Neural crest cell (in vitro differentiated cells): ENCODE results near the gene EMSY. TPM values are rescaled to one million over a fixed set of nuclear protein-coding genes. Genes with fewer than 3 reads are reported as not detected.

Experiments used
- DNase-seq: peaks from one replicate; pipeline ENCODE4 v3.0.0; 2021; ENCODE audit warnings: low read depth, mixed read lengths, low spot score
- H3K27ac Mint-ChIP-seq: one replicate; pipeline ENCODE4 v1.8.0; 2021; ENCODE audit warnings: mild to moderate bottlenecking, mixed read lengths; ENCODE audit not compliant: unreplicated experiment
- H3K27me3 Mint-ChIP-seq: 2 replicates; pipeline ENCODE4 v1.8.0; 2021; ENCODE audit warnings: low read depth, mild to moderate bottlenecking, mixed read lengths
- H3K36me3 Mint-ChIP-seq: 2 replicates; pipeline ENCODE4 v1.8.0; 2021; ENCODE audit warnings: low read depth, mild to moderate bottlenecking, mixed read lengths
- H3K4me1 Mint-ChIP-seq: 2 replicates; pipeline ENCODE4 v1.8.0; 2021; ENCODE audit warnings: mixed read lengths
- H3K4me3 Mint-ChIP-seq: one replicate; pipeline ENCODE4 v1.8.0; 2021; ENCODE audit warnings: mild to moderate bottlenecking, mixed read lengths
- H3K9me3 Mint-ChIP-seq: 2 replicates; pipeline ENCODE4 v1.8.0; 2021; ENCODE audit warnings: mixed read lengths
- CTCF ChIP-seq: fragments of 200-600 bp; sonication (generic); conservative IDR thresholded peaks from 2 replicates; pipeline ENCODE4 v1.5.0; 2021; ENCODE audit warnings: antibody characterized with exemption, mild to moderate bottlenecking
- total RNA-seq: library from RNA; stranded (reverse); gene quantifications from 2 replicates; pipeline ENCODE4 v1.2.1, GENCODE V29; 2021

EMSY gene
- total RNA-seq, 1 donor from 2014 or later = 40.1 TPM

DNA sequence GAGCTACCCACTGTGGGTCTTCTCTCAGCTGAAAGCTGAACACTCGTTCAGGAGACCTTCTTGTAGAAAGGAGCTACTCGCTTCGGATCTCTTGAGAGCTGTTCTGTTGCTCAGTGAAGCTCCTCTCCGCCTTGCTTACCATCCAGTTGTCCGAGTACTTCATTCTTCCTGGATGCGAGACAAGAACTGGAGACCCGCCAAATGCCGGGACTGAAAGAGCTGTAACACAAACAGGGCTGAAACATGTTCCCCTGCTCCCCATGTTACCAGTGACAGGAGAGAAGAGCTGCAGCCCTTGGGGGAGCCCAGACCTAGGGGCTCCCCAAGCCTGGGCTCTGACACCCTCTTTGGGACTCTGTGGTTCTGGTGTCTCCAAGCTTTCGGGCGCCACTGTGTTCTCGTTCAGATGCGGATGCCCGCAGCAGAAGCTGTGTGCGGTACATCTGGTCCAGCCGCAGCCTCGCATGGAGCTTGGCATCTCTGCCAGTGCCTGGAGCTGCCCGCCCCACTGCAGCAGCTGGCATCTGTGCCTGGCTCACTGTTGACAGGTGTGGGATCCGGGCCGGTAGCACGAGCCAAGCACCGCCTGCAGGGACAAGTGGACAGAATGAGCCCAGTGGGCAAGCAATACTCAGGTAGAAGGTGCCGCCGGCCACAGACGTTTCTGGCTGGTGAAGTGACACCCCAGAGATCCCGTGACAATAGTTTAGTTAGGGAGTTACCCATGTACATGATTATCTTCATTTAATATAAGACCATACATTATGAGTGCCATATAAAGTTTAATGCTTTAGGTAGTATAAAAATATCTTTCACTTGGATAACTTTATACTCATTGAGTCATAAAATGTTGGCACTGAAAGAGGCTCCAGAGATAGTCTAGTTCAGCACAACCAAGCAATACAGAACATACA lies 49.1 kb downstream of the EMSY start:
- H3K4me1 Mint-ChIP-seq = no peaks in the 10 kb centered on the region
- H3K4me3 Mint-ChIP-seq = no peak overlapping the region
- no peak overlapping the region for H3K27ac Mint-ChIP-seq
- no peaks in the 10 kb centered on the region for H3K27me3 Mint-ChIP-seq
- peaks cover 39% of the 10 kb centered on the region for H3K36me3 Mint-ChIP-seq
- no peak for DNase-seq
- no peak for TF ChIP-seq CTCF
- no peaks in the 10 kb centered on the region for H3K9me3 Mint-ChIP-seq

DNA sequence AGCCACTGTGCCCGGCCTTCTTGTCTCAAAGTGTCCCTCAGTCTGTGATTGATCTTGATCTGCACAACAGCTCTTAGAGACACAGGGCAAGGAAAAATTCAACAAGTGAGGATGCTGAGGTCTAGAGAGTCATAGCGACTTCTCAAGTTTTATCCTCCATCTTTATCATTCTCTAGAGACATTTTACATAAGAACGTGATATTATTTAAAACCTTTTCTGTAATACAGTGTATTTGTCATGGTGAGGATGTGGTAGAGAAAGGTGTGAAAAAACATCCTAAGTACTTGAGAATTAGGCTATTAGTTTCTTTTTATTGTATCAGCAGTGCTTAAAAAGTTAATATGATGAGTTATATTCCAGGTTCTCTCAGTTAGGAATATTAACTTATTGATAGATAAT lies 50.2 kb downstream of the EMSY start:
- DNase-seq = no peak
- H3K4me1 Mint-ChIP-seq = no peaks in the 10 kb centered on the region
- no peak overlapping the region for H3K27ac Mint-ChIP-seq

GRCh38 chr11:76496174-76496573 lies 51.4 kb downstream of the EMSY start:
- H3K4me3 Mint-ChIP-seq = no peak overlapping the region
- H3K27ac Mint-ChIP-seq = no peak overlapping the region
- no peak for TF ChIP-seq CTCF
- DNase-seq = no peak
- H3K9me3 Mint-ChIP-seq = peaks cover 8% of the 10 kb centered on the region
- H3K27me3 Mint-ChIP-seq = no peaks in the 10 kb centered on the region
- peaks cover 37% of the 10 kb centered on the region for H3K36me3 Mint-ChIP-seq
- no peaks in the 10 kb centered on the region for H3K4me1 Mint-ChIP-seq

More for the DNA sequence above, 50.2 kb downstream of the EMSY start:
- Mint-ChIP-seq H3K36me3 (peaks cover 33% of the 10 kb centered on the region), H3K9me3 (no peaks in the 10 kb centered on the region), H3K4me3 (no peak overlapping the region), H3K27me3 (no peaks in the 10 kb centered on the region)
- no peak for TF ChIP-seq CTCF

- peaks cover 49% of the 10 kb centered on the region for H3K36me3 Mint-ChIP-seq
- H3K27ac Mint-ChIP-seq = no peak overlapping the region
These were observed 56.8 kb downstream of the EMSY start for GRCh38 chr11:76501526-76502202.

GRCh38 chr11:76506833-76507232 lies 62.0 kb downstream of the EMSY start:
- no peak for DNase-seq
- Mint-ChIP-seq H3K27me3 (no peaks in the 10 kb centered on the region), H3K27ac (no peak overlapping the region), H3K4me3 (no peak overlapping the region), H3K4me1 (no peaks in the 10 kb centered on the region), H3K36me3 (peaks cover 32% of the 10 kb centered on the region), H3K9me3 (peaks cover 9% of the 10 kb centered on the region)
- TF ChIP-seq CTCF = no peak

More at GRCh38 chr11:76501526-76502202, 56.8 kb downstream of the EMSY start:
- DNase-seq = no peak
- Mint-ChIP-seq H3K4me1 (no peaks in the 10 kb centered on the region), H3K9me3 (peaks cover 16% of the 10 kb centered on the region), H3K4me3 (no peak overlapping the region), H3K27me3 (no peaks in the 10 kb centered on the region)
- no peak for TF ChIP-seq CTCF
